HG03575 (cell line): ENCODE data around the gene AFAP1.

Source experiments
- ATAC-seq: cut with Tn5 transposase; IDR thresholded peaks from one replicate; pipeline ENCODE4 v1.9.1; 2021; ENCODE audit not compliant: unreplicated experiment, insufficient number of reproducible peaks, low FRiP score; ENCODE audit errors: extremely low read depth

AFAP1 gene

DNA sequence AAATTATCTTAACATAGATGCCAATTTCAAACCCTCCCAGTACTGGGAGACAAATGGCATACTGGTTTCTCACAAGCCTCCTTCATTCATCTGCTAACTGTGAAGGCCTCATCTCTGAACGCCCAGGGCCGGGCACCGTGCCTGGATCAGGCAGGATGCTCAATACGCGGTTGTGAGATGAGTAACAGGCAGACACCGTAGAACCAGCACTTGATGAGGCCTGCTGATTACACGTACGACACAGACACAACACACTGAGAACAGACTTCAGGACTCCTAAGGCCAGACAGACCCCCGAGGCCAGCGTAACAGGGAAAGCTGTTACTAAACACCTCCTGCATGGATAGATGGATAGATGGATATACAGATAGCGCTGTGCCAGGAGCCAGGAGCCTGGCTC, 154.6 kb downstream of the AFAP1 start:
- ATAC-seq: no peak

GRCh38 chr4:7784131-7784870, 155.4 kb downstream of the AFAP1 start:
- ATAC-seq: no peak

- ATAC-seq: no peak
Measured at GRCh38 chr4:7783541-7783940, 156.1 kb downstream of the AFAP1 start.

DNA sequence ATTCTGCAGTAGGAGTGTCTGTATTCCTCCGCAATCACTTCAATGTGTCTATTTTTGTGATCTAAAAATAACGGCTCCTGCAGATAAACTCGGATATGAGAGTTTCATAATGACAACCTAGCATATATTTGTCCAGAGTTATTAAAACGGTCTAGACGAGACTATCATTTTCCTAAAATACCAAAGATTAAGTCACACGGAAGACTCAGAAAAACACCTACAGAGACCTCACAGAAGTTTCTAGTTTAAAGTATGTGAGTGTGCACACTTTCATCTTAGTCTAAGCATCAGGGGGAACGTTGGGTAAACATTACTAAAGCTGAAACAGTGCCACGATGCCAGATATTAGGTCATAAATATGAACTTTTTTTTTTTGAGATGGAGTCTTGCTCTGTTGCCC, 156.9 kb downstream of the AFAP1 start:
- ATAC-seq: no peak

- no peak for ATAC-seq
Measured at GRCh38 chr4:7781993-7782392, 157.7 kb downstream of the AFAP1 start.

- no peak for ATAC-seq
Measured at GRCh38 chr4:7781366-7781765, 158.3 kb downstream of the AFAP1 start.

DNA sequence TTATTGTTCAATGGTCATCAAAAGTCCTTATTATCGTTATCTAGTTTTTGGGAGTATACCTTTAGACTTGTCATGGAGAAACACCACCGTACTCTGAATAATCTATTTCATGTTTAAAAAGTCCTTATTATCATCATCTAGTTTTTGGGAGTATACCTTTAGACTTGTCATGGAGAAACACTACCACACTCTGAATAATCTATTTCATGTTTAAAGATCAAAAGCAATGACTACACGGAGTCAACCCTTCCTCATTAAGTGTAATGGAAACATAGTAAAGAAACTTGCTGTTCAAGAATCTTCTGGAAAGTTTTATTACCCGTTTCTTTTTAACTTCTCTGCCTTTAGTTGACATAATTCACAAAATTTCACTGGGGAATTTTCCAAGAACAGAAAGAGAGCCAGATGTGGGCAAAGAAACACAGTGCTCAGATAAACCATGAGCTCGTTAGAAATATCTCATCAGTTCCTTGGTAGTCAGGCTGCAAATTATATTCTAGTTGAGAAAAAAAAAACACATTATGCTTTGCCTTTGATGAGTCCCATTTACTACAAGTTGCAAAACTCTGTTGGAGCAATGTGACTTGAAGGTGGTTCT, 158.8 kb downstream of the AFAP1 start:
- no peak for ATAC-seq

DNA sequence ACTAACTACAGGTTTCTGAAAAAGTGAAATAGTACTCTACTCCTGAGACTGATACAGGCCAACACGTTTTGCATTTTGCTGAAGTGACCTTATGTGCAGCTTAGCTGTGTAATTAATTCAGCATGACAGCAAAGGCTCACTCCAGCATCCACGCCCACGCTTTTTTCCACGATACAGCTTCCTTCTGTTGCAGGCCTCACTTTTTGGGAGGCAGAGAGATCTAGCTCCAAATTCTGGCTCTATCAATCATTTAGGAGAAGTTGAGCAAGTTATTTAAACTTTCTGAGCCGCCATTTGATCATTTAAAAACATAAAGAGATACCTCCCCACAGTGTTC, 160.3 kb downstream of the AFAP1 start:
- ATAC-seq: no peak

- no peak for ATAC-seq
Measured at GRCh38 chr4:7778510-7779431, 160.9 kb downstream of the AFAP1 start.

- ATAC-seq: no peak
Measured at GRCh38 chr4:7777871-7778509, 161.7 kb downstream of the AFAP1 start.

DNA sequence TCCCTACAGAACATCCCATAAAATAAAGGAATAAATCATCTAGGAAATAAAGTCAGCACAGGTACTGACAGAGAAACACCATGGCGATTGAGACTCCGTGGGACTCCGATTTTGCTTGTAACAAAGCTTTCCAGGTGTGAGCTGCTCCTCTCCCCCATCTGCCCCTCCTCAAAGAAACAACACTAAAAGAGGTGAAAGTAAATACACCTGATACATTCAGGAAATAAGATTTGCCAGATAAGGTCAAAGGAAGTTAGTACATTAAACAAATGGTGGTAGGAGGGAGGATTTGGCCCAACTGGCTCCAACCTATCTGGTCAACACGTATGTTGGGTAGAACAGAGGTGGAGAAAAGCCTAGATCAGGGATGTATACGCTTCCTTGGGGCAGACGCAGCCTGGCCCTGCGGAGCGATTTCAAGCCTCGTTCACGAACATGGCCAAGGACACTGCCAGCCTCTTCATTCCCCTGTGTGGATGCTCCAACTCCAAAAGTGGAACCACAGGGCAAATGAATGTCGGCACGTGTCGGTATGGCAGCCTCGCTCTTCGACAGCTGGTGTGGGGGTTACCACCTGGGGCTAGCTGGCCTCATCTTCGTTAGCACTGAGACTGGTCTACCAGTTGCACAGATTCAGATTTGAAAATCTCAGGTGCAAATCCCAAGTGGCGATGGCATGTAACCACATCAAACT, 162.5 kb downstream of the AFAP1 start:
- ATAC-seq: no peak

- ATAC-seq: no peak
Measured at GRCh38 chr4:7775396-7775795, 164.3 kb downstream of the AFAP1 start.

- ATAC-seq: no peak
Measured at GRCh38 chr4:7774301-7775294, 165.1 kb downstream of the AFAP1 start.

DNA sequence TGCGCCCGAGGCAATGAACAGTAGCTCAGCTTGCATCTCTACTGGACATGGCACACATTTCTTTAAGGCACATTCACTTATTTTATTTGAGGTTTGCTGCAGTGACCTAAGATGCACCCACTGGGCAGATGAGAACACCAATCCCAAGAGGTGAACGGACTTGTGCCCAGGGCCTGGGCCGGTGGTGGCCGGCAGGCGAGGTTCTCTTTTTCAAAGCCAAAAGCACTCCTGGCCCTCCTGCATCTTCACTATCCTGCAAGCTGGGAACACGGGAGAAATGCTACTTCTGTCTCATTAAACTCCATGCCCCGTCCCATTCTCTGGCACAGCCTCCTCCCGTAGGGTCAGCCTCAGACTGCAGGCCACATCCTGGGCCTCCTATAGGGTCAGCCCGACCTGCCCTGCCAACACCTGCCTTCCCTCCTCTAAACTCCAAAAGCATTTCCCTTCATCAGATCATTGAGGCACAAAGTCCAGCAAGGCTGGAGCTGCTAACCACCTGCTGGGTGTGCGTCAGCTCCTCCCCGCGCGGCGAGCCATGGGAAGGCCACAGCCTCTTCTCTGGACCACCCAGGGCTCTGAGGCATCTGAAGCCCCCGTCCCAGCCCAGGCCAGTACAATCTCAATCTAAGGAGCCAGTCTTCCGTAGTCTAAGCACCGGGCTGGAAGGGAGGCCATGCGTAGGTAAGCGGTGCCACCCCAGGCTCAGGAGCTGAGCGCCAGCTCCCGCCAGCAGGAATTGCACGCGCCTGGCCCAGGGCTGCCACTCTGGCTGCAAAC, 166.1 kb downstream of the AFAP1 start:
- ATAC-seq: no peak

DNA sequence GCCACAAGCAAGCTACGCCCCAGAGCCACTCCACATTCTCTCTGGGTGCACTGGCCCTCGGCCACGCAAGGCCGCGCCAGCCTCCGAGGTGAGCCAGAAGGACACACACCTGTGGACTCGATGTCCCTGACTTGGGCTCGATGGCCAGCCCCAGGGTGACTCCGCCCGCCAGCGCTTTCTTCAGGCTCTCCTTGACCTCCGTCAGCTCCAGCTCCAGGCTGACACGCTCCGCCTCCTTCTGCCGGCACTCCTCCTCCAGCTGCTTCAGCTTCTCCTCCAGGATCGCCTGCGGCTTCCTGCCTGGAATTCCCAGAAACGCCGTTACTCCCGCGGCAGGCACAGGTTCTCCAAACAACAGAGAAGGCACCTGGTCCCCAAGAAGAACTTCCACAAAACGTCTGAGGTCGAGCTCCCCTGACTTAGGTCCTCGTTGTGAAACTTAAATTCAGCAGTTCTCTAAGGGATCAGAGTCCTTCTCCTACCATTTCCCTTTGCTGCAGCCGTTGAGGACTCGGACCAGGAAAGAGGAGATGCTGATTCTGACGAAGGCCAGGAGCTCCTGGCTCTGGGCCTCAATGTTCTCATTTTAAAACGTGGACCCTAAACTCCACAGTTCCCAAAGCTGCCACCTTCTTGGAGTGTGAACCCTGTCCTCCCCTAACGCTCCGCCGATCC, 166.8 kb downstream of the AFAP1 start:
- ATAC-seq: no peak

- peak; percentile 91 for ATAC-seq
Measured at GRCh38 chr4:7771541-7772507, 167.8 kb downstream of the AFAP1 start.
